ENCODE data around the gene WWOX. TPM values are rescaled to one million over a fixed set of nuclear protein-coding genes. Genes with fewer than 3 reads are reported as not detected.

The WWOX gene
- total RNA-seq, 2 experiments from 2014 or later, result 19.9 to 29.4 TPM

- DNase-seq (no peak), ATAC-seq (no peak)
- Mint-ChIP-seq H3K27ac (no peak overlapping the region), H3K9me3 (ENCODE audit: low read depth) (no peaks in the 10 kb centered on the region), H3K27me3 (no peaks in the 10 kb centered on the region), H3K4me1 (no peaks in the 10 kb centered on the region), H3K4me3 (no peak overlapping the region), H3K36me3 (ENCODE audit: low read depth) (no peaks in the 10 kb centered on the region)
- POLR2A ChIA-PET, result no interaction called here
- intact Hi-C loops (cut with DNase I, micrococcal nuclease), result no loop called here
- CTCF ChIA-PET, result no interaction called here
Observed at GRCh38 chr16:78284957-78285434, 185.5 kb downstream of the WWOX start.

GRCh38 chr16:78285437-78285922 is 186.0 kb downstream of the WWOX start:
- ATAC-seq, result no peak
- CTCF ChIA-PET, result interaction anchor here (0.5 kb wide), 1 partner anchor 1544 kb away, joined by 3 read pairs; no protein-coding TSS in a partner anchor
- POLR2A ChIA-PET, result no interaction called here
- H3K27me3 Mint-ChIP-seq, result no peaks in the 10 kb centered on the region
- H3K9me3 Mint-ChIP-seq (ENCODE audit: low read depth), result no peaks in the 10 kb centered on the region
- no peak overlapping the region for H3K4me3 Mint-ChIP-seq
- no peaks in the 10 kb centered on the region for H3K4me1 Mint-ChIP-seq
- DNase-seq, result no peak
- intact Hi-C loops (cut with DNase I, micrococcal nuclease), result no loop called here
- no peak overlapping the region for H3K27ac Mint-ChIP-seq
- no peaks in the 10 kb centered on the region for H3K36me3 Mint-ChIP-seq (ENCODE audit: low read depth)

GRCh38 chr16:78286065-78286464 is 186.6 kb downstream of the WWOX start:
- Mint-ChIP-seq H3K27me3 (no peaks in the 10 kb centered on the region), H3K27ac (no peak overlapping the region), H3K4me3 (no peak overlapping the region), H3K4me1 (no peaks in the 10 kb centered on the region), H3K9me3 (ENCODE audit: low read depth) (no peaks in the 10 kb centered on the region), H3K36me3 (ENCODE audit: low read depth) (no peaks in the 10 kb centered on the region)
- ChIA-PET POLR2A (no interaction called here), CTCF (interaction anchor here (0.5 kb wide), 1 partner anchor 1544 kb away, joined by 3 read pairs; no protein-coding TSS in a partner anchor)
- no peak for ATAC-seq
- DNase-seq, result no peak
- intact Hi-C loops (cut with DNase I, micrococcal nuclease), result no loop called here

GRCh38 chr16:78288888-78289287 is 189.4 kb downstream of the WWOX start:
- Mint-ChIP-seq H3K27ac (no peak overlapping the region), H3K4me3 (no peak overlapping the region), H3K27me3 (no peaks in the 10 kb centered on the region), H3K36me3 (ENCODE audit: low read depth) (no peaks in the 10 kb centered on the region), H3K9me3 (ENCODE audit: low read depth) (no peaks in the 10 kb centered on the region), H3K4me1 (no peaks in the 10 kb centered on the region)
- CTCF ChIA-PET, result no interaction called here
- POLR2A ChIA-PET, result no interaction called here
- intact Hi-C loops (cut with DNase I, micrococcal nuclease), result no loop called here
- DNase-seq, result no peak
- no peak for ATAC-seq

- Mint-ChIP-seq H3K4me1 (no peaks in the 10 kb centered on the region), H3K27ac (no peak overlapping the region), H3K9me3 (ENCODE audit: low read depth) (no peaks in the 10 kb centered on the region), H3K4me3 (no peak overlapping the region), H3K27me3 (no peaks in the 10 kb centered on the region), H3K36me3 (ENCODE audit: low read depth) (no peaks in the 10 kb centered on the region)
- DNase-seq (no peak), ATAC-seq (no peak)
- POLR2A ChIA-PET, result no interaction called here
- CTCF ChIA-PET, result no interaction called here
- intact Hi-C loops (cut with DNase I, micrococcal nuclease), result no loop called here
Observed at GRCh38 chr16:78289373-78289772, 189.9 kb downstream of the WWOX start.

GRCh38 chr16:78289844-78290277 is 190.4 kb downstream of the WWOX start:
- ChIA-PET CTCF (no interaction called here), POLR2A (no interaction called here)
- intact Hi-C loops (cut with DNase I, micrococcal nuclease), result no loop called here
- Mint-ChIP-seq H3K27ac (no peak overlapping the region), H3K9me3 (ENCODE audit: low read depth) (no peaks in the 10 kb centered on the region), H3K4me1 (no peaks in the 10 kb centered on the region), H3K27me3 (no peaks in the 10 kb centered on the region), H3K36me3 (ENCODE audit: low read depth) (peaks cover 2% of the 10 kb centered on the region), H3K4me3 (no peak overlapping the region)
- DNase-seq, result no peak
- ATAC-seq, result no peak

GRCh38 chr16:78290395-78290794 is 190.9 kb downstream of the WWOX start:
- Mint-ChIP-seq H3K4me3 (no peak overlapping the region), H3K27ac (no peak overlapping the region), H3K36me3 (ENCODE audit: low read depth) (peaks cover 2% of the 10 kb centered on the region), H3K27me3 (no peaks in the 10 kb centered on the region), H3K4me1 (no peaks in the 10 kb centered on the region), H3K9me3 (ENCODE audit: low read depth) (no peaks in the 10 kb centered on the region)
- ATAC-seq (no peak), DNase-seq (no peak)
- POLR2A ChIA-PET, result no interaction called here
- intact Hi-C loops (cut with DNase I, micrococcal nuclease), result no loop called here
- CTCF ChIA-PET, result no interaction called here

- no peaks in the 10 kb centered on the region for H3K9me3 Mint-ChIP-seq (ENCODE audit: low read depth)
- ChIA-PET POLR2A (no interaction called here), CTCF (no interaction called here)
- H3K4me3 Mint-ChIP-seq, result no peak overlapping the region
- intact Hi-C loops (cut with DNase I, micrococcal nuclease), result no loop called here
- H3K27ac Mint-ChIP-seq, result no peak overlapping the region
- ATAC-seq (no peak), DNase-seq (no peak)
- H3K4me1 Mint-ChIP-seq, result no peaks in the 10 kb centered on the region
- peaks cover 2% of the 10 kb centered on the region for H3K36me3 Mint-ChIP-seq (ENCODE audit: low read depth)
- no peaks in the 10 kb centered on the region for H3K27me3 Mint-ChIP-seq
Observed at GRCh38 chr16:78290872-78291591, 191.6 kb downstream of the WWOX start.

- ATAC-seq (no peak), DNase-seq (no peak)
- Mint-ChIP-seq H3K27me3 (no peaks in the 10 kb centered on the region), H3K9me3 (ENCODE audit: low read depth) (no peaks in the 10 kb centered on the region), H3K4me3 (no peak overlapping the region), H3K4me1 (no peaks in the 10 kb centered on the region), H3K36me3 (ENCODE audit: low read depth) (peaks cover 2% of the 10 kb centered on the region), H3K27ac (no peak overlapping the region)
- ChIA-PET CTCF (no interaction called here), POLR2A (no interaction called here)
- intact Hi-C loops (cut with DNase I, micrococcal nuclease), result no loop called here
Observed at GRCh38 chr16:78291604-78292003, 192.2 kb downstream of the WWOX start.

- H3K27me3 Mint-ChIP-seq, result no peaks in the 10 kb centered on the region
- CTCF ChIA-PET, result no interaction called here
Observed at GRCh38 chr16:78292086-78292843, 192.8 kb downstream of the WWOX start.

GRCh38 chr16:78292844-78293380 is 193.5 kb downstream of the WWOX start:
- ATAC-seq, result no peak

More at GRCh38 chr16:78292086-78292843, 192.8 kb downstream of the WWOX start:
- intact Hi-C loops (cut with DNase I, micrococcal nuclease), result no loop called here
- Mint-ChIP-seq H3K4me1 (no peaks in the 10 kb centered on the region), H3K9me3 (ENCODE audit: low read depth) (no peaks in the 10 kb centered on the region), H3K4me3 (no peak overlapping the region), H3K36me3 (ENCODE audit: low read depth) (peaks cover 5% of the 10 kb centered on the region), H3K27ac (no peak overlapping the region)
- DNase-seq (no peak), ATAC-seq (no peak)
- POLR2A ChIA-PET, result no interaction called here

More at GRCh38 chr16:78292844-78293380, 193.5 kb downstream of the WWOX start:
- Mint-ChIP-seq H3K4me3 (no peak overlapping the region), H3K9me3 (ENCODE audit: low read depth) (peaks cover under 1% of the 10 kb centered on the region), H3K4me1 (no peaks in the 10 kb centered on the region), H3K27me3 (no peaks in the 10 kb centered on the region), H3K27ac (no peak overlapping the region), H3K36me3 (ENCODE audit: low read depth) (peaks cover 5% of the 10 kb centered on the region)
- CTCF ChIA-PET, result no interaction called here
- intact Hi-C loops (cut with DNase I, micrococcal nuclease), result no loop called here
- POLR2A ChIA-PET, result no interaction called here
- no peak for DNase-seq
